NCI-H2171 treated with DMSO at 0.1 percent for 48 hours (cell line): ENCODE results near the gene PWWP2B.

ENCODE experiments used
- DNase-seq: peaks from one replicate; lab custom pipeline; 2025; lab: John Stamatoyannopoulos, UW

The PWWP2B gene

DNA sequence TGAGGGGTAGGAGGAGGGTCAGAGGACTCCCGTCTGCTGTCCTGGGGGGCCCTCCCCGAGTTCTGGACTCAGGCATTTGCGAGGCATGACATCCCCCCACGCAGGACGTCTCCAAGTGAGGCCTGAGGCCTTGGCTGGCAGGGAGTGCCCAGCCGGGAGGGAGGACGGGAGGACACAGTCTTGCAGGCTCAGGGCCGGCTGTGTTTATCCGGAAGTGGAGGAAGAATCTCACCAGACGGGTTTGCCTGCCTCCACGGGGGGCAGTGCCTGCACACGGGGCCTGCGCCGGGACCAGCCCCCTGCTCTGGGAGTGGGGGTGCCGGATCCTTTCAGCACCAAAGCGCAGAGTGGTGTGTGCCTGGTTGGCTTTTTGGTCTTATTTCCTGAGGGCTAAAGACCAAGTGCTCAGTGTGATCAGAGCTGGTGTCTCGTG lies 10.9 kb downstream of the PWWP2B start:
- no peak for DNase-seq

DNA sequence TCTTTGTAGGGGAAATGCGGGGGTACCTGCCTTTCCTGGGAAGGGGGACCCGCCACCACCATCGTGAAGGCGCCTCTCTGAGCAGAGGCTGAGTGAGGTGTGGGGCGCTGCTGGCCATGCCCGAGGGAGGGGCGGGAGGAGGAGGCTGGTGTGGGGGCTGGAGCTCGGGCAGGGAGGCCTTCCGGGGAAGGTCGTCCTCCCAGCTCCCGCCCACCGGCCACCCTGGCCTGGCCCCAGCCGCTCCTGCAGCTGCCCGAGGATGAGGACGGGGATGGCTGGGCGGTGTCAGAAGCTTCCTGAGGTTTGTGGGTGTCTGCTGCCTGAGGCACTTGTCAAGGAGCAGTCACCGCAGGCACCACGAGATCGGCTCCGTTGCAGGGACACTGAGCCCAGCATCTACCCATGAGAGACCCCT lies 11.4 kb downstream of the PWWP2B start:
- DNase-seq: no peak

DNA sequence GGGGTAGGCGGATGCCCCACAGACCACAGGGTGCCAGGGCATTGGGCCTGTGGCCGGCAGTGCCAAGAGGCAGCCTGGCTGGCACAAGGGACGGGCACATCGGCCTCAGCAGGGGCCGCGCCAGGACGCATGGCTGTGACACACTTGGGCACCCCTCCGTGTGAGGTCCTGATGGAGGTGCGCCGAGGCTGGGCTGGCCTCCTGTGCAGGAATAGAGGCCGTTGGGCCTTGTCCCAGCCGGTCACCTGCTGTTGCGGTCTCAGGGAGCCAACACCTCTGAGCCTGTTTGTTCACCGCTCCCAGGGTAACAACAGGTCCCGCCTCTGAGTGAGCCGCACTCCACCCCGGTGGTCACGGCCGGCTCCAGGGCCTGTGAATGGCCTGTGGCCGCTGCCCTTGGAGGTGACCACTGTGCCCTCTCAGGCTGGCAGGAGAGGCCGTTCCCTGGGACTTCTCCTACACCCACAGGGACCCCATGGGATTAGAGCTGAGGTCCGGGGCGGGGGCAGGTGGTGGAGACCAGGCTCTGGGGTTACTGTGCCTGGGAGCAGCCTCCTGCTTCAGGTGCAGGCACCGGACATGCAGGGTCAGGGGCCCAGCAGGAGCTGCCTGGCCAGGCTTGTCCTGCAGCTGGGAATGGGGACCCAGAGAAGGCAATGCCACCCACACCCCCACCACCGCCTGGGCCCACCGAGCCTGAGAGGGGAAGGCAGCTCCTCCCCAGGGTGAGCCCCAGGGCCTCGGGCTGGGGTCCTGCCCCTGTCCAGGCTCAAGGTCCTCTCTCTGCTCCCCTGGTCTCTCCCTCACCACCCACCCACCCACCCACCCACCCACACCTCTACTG lies 12.0 kb downstream of the PWWP2B start:
- DNase-seq: no peak

- DNase-seq: no peak
Observed at GRCh38 chr10:132409667-132410028, 12.6 kb downstream of the PWWP2B start.

- DNase-seq: no peak
Observed at GRCh38 chr10:132410056-132410778, 13.2 kb downstream of the PWWP2B start.

DNA sequence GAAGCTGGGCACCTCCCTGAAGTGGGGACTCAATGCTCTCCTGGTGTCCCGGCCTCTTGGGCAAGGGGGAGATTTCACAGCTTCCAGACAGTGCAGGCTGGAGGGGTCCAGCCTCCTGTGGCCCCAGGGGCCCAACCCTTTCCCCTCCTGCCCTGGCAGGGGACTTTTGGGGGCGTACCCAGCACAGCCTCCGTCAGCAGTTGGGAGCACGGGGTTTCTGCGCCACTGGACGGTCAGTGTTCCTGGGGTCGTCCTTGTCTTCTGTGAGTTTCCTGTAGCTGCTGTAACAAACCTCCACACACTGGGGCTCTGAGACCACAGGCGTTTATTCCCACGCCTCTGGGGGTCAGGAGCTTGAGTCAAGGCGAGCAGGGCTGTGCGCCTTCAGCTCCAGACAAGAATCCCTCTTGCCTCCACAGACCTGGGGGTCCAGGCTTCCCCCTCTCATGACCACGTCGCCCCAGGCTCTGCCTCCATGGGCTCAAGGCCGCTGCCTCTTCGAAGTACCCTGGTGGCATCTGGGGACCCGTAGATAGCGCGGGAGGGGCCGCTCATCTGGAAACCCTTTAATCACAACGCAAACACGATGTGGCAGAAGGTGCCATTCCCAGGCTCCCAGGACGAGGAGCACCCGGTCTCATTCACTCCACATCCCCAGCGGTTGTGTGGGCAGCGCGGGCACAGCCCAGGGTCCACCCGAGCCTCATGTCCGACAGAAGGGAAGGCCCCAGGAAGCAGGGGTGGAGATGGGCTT lies 14.0 kb downstream of the PWWP2B start:
- no peak for DNase-seq

DNA sequence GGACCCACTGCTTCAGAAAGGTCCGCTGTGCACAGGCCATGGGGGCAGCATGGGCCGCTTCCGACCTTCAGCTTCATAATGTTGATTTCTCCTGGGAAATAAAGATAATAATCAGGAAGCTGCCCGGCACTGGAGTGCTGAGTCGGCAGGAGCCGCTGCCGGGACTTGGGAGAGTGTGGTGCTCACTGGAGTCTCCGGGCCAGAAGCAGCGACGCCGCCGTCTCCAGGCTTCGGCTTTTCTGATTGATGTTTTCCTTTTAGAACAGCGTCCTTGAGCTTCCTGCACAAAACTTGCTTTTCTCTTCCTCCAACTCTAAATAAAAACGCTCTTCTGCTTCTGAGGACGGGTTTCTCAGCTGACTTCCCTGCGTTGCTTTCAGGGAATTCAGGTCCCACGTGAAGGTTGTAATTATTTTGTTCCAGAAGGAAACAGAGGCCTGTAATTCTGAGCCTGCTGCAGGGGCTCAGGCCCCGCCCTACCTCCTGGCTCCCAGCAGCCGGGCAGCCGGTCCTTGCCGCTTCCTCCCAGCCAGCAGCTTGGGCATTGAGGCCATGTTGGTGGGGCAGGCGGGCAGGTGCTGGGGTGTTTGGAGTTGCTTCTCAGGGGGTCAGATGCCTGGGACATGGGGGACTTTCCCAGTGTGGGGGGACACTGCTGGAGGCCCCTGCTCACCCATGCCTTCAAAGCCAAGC lies 14.7 kb downstream of the PWWP2B start:
- no peak for DNase-seq

DNA sequence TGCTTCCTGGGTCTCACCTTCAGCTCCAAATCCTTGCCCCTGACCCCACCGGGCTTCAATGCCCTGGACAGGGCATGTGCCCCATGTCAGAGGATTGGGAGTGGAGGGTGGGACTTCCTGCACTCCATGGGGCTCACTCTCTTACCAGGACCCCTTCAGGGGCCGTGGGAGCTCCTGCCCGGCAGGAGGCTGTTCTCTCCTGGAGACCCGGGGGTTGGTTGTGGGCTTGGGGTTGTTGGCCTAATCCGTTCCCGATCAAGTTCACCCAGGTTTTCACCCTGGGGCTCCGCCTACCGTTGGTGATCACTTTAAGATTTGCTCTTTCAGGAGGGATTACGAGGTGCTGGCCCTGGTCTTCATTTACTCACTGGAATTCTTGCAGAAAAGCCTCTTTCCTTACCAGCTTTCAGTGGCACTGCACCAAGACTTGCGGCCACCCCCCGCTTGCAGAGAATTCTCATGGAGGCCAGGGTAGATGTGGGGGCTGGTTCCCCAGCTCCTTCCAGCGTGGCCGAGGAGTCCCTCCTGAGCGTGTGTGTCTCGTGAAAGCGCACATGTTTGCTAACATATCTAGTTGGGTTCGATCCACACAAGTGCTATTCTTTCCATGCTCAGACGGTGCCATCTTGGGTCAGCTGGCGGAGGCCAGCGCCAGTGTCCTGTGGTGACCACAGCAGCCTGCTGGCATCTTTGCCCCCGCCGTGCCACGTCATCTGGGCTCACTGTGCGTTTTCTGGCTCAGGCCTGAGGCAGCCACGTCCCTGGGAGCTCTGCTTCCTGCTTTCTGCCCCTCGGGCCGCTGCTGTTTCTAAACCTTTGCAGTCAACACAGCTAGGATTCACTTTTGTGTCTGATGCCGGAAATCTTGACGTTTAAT lies 15.6 kb downstream of the PWWP2B start:
- DNase-seq: no peak

DNA sequence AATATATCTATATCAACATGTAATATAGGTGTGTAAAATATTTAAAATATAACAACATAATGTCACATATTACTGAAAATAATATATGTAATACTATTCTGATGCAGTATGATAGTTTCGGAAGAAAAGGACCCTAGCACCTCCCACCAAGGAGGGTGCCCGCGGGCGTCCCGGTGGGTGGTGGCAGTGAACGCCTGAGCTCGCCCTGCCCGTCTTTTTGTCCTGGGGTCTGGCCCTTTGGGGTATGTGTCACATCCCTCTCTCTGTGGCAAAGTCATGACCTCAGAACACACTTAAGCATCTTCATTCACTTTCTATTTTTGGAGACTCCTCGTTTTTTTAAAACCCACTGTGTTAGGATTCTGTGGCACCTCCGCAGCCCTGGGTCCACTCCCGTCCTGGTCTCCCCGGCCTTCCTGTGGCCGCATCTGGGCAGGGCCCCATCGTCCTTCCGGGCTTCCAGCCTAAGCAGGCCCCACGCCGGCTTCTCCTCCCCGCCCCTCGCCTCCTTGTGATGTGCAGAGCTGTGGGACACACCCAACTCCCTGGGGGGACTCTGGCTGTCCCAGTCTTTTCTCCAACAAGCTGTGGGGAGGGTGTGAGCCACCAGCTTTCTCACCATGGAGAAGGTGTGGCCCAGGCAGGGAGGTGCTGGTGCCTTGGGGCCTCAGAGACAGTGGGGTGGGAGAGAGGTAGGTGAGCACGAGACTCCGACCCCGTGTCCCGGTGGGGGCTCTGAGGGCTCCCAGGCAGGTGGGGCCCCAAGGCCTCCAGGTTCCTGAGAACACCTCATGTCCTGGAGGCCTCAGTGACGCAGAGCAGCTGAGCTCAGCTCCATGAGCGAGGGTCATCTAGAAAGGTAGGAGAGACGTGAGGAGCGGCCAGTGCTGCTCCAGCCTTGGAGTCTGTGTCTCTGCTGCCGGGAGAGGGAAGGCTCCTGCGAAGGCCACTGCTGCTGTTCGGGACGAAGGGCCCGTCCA lies 16.5 kb downstream of the PWWP2B start:
- no peak for DNase-seq

DNA sequence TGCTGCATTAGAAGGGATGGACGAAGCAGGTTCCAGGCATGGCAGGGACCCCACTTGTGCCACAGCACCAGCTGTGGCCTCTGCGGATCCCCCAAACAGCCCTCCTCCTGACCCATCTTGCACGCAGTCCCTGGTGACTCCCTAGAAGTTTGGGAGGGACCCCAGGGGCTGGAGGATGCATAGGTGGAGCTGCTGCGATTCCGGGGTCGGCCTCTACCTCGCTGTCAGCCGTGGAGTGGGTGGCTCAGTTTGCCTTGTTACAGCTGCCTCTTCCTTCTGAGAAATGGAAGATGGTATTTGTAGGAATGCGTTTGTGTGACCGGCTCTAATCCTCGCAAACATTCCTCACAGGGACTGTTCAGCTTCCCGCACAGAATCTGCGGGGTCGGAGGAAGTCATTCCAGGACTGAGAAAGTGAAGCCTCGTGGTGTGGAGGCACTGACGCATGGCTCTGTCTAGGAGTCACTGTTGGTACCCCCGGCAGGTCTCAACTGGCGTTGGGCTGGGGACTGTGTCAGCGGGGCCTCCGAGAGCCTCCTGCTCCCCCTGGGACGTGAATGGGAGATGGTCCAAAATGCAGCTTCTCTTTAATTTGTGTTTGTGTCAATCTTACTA lies 17.5 kb downstream of the PWWP2B start:
- DNase-seq: no peak

- no peak for DNase-seq
Observed at GRCh38 chr10:132415255-132415654, 18.3 kb downstream of the PWWP2B start.

DNA sequence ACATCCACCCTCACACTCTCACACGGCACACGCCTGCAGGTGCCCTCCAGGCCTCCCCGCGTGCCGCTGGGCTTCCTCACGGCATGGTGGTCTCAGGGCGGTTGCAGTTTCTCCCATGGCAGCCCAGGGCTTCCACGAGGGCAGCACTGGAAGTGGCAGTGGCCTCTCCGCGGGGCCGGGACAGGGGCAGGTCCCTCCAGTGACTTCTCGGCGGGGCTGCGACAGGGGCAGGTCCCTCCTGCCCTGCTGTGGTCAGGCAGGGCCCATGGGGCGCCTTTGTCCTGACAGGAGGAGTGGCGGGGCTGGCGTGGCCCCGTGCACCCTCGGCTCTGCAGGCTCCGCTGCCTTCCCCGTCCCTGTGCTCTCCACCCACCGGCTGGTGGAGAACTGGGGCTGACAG lies 19.0 kb downstream of the PWWP2B start:
- no peak for DNase-seq

DNA sequence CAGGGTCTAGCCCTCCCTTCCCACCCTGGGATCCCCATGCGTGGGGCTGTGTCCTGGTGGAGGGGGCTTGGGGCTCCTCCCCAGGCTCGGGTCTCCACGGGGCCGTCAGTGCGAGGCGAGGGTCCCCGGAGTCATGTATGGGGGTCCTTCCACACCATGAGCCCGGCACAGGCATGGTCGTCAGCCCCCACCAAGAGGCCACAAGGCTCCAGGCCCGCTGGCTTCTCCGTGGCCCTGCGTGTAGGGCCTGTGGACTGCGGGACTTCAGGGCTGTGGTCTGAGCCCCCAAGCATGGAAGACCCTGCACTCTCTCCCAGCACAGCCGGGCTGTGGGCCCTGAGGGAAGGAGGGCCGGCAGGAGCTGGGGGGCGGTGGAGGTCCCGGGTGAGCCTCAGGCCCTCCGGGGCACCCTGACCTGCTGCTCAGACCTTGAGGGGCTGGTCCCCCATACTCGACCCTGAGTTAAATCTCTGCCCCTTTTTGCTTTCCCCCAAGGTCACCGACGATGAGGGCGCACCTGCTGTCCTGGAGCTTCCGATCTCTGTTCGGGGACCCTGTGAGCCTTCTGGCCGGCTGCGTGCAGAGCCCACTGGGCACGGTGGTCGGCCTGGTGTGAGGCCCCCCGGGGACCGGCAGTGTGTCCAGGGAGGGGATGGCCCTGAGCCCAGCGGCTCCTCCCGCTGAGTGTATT lies 19.7 kb downstream of the PWWP2B start:
- DNase-seq: no peak

GRCh38 chr10:132417257-132417910 lies 20.4 kb downstream of the PWWP2B start:
- no peak for DNase-seq

GRCh38 chr10:132417957-132418441 lies 21.0 kb downstream of the PWWP2B start:
- no peak for DNase-seq

- no peak for DNase-seq
Observed at GRCh38 chr10:132418527-132419416, 21.8 kb downstream of the PWWP2B start.
